SU-DHL-6 (cell line): ENCODE results near the gene ST6GALNAC2.

Experiments
- EZH2phosphoT487 ChIP-seq: fragments of 200-600 bp; sonication (generic), shearing (Covaris generic); conservative IDR thresholded peaks from 2 replicates; pipeline ENCODE4 v1.6.1; 2018; ENCODE audit warnings: mild to moderate bottlenecking, antibody characterized with exemption, low read length, moderate library complexity, mixed read lengths
- TF ChIP-seq, protein P1 (sequence below): fragments of 200-600 bp; sonication (generic); IDR thresholded peaks from one replicate; pipeline ENCODE4 v1.5.1; 2017; ENCODE audit warnings: antibody characterized with exemption, mild to moderate bottlenecking, low read length, moderate library complexity; ENCODE audit not compliant: insufficient read depth, poor library complexity, severe bottlenecking

- TF ChIP-seq, protein P1, sequence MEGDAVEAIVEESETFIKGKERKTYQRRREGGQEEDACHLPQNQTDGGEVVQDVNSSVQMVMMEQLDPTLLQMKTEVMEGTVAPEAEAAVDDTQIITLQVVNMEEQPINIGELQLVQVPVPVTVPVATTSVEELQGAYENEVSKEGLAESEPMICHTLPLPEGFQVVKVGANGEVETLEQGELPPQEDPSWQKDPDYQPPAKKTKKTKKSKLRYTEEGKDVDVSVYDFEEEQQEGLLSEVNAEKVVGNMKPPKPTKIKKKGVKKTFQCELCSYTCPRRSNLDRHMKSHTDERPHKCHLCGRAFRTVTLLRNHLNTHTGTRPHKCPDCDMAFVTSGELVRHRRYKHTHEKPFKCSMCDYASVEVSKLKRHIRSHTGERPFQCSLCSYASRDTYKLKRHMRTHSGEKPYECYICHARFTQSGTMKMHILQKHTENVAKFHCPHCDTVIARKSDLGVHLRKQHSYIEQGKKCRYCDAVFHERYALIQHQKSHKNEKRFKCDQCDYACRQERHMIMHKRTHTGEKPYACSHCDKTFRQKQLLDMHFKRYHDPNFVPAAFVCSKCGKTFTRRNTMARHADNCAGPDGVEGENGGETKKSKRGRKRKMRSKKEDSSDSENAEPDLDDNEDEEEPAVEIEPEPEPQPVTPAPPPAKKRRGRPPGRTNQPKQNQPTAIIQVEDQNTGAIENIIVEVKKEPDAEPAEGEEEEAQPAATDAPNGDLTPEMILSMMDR, result no peak
- TF ChIP-seq EZH2phosphoT487, result no peak
Measured at GRCh38 chr17:76561799-76562268, 23.8 kb downstream of the ST6GALNAC2 start.
